ENCODE data around the gene PRR7. TPM values are rescaled to one million over a fixed set of nuclear protein-coding genes. Genes with fewer than 3 reads are reported as not detected.
"Not testable (repeated sequence)": the region's sequence is repeated elsewhere in the genome, so short reads cannot be mapped to it uniquely, and the experiment has no call there.

The PRR7 gene
- total RNA-seq, 4 donors from 2014 or later: 1.4 to 4.7 (median 4.2) TPM

DNA sequence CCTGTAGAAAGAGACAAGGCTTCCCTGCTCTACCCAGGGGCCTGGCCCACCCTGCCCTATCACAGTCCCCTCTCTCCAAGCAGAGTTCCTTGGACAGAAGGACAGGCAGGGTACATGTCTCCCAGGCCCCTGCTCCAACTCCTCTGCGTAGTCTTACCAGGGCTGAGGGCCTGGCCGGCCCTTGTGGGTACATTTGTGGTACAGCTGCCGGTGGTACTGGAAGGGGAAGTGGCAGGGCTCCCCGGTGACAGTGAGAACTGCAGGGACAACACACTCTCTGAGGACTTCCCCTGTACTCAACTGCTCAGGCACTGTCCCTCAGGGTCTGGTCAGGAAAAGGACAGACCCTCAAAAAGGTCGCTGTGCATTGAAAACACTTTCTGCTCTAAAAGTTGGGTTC, 40.8 kb upstream of the PRR7 start:
- no peaks in the 10 kb centered on the region for H3K36me3 ChIP-seq
- intact Hi-C loops (cut with DNase I): no loop called here
- H3K27ac ChIP-seq: no peak overlapping the region
- no peaks in the 10 kb centered on the region for H3K9me3 ChIP-seq
- peaks cover 6% of the 10 kb centered on the region for H3K27me3 ChIP-seq
- 54 to 87% methylated on average over 4 to 5 of the region's 5 CpGs for WGBS, 2 donors
- no peak for TF ChIP-seq POLR2A (IDR thresholded peaks at IDR 0.05)
- TF ChIP-seq, protein P1, sequence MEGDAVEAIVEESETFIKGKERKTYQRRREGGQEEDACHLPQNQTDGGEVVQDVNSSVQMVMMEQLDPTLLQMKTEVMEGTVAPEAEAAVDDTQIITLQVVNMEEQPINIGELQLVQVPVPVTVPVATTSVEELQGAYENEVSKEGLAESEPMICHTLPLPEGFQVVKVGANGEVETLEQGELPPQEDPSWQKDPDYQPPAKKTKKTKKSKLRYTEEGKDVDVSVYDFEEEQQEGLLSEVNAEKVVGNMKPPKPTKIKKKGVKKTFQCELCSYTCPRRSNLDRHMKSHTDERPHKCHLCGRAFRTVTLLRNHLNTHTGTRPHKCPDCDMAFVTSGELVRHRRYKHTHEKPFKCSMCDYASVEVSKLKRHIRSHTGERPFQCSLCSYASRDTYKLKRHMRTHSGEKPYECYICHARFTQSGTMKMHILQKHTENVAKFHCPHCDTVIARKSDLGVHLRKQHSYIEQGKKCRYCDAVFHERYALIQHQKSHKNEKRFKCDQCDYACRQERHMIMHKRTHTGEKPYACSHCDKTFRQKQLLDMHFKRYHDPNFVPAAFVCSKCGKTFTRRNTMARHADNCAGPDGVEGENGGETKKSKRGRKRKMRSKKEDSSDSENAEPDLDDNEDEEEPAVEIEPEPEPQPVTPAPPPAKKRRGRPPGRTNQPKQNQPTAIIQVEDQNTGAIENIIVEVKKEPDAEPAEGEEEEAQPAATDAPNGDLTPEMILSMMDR (IDR thresholded peaks at IDR 0.05): no peak
- no peak overlapping the region for H3K4me3 ChIP-seq (replicated peaks in 1 of 3)
- peaks cover 24 to 28% of the 10 kb centered on the region in 2 donors for H3K4me1 ChIP-seq
- no peak for DNase-seq

DNA sequence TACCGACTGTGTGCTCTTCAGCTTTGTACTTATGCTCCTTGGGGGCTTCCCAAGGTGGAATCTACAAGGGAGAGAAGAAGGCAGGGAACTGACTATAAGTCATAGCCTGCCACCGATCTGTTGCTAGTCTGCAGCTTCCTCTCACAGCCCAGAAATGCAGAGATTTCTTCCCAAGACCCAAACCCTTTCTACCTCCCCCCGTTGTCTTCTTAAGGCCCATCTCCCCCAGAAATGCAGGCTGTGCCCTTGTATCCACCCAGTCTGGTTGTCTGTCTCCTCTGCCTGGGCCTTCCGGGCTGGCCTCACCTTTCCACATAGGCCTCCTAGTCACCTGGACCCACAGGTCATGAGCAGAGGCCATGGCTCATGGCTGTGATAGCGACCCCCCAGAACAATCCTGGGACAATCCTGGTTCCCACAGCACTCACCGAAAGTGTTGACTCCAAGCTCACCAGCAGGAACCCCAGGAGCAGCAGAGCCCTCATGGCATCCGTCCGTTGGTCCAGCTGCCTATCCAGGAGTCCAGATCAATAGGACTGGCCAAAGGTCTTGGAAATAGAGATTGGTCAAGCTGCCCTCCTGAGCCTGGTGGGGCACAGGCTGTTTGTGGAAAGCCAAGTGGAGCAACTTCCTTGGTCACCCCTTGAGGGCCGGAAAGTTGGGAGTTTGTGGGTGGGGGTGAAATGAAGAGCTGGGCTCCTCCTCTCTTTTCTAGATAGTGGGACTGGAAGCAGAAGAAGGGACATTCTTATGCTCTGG, 37.4 kb upstream of the PRR7 start, which contains the start of gene F12:
Gene F12 (minus strand): TSS at position 522 of the 759 bp plus-strand sequence. CDS start 37 bp downstream, at position 485.
- no peak for DNase-seq
- TF ChIP-seq, protein P1 (IDR thresholded peaks at IDR 0.05): no peak
- TF ChIP-seq POLR2A (IDR thresholded peaks at IDR 0.05): no peak
- 81 to 88% methylated on average over 6 to 9 of the region's 9 CpGs for WGBS, 2 donors
- intact Hi-C loops (cut with DNase I): no loop called here
- H3K4me1 ChIP-seq: peaks cover 5 to 6% of the 10 kb centered on the region in 2 donors
- no peaks in the 10 kb centered on the region for H3K36me3 ChIP-seq
- H3K27ac ChIP-seq: no peak within 1 kb of the TSS
- H3K27me3 ChIP-seq: no peaks in the 10 kb centered on the region
- no peaks in the 10 kb centered on the region for H3K9me3 ChIP-seq
- no peak within 1 kb of the TSS for H3K4me3 ChIP-seq (replicated peaks in 1 of 3)

DNA sequence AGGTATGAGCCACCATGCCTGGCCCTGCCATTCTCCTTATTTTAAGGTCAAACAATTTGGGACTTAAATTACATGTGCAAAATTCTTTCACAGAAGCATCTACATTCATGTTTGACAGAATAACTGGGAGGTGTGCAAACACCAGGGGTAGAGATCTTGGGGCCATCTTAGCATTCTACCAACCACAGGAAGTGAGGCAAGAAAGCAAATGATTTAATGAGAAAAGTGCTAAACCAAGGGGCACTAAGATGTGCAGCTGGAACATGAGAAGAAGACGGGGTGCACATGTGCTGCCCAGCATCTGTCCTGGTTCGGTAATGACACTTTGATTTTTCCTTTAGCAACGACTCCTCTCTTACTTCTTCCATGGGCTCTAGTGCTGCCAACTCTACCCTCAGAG, 36.0 kb upstream of the PRR7 start:
- 91 to 96% methylated on average over 3 of the region's 3 CpGs for WGBS, 2 donors
- intact Hi-C loops (cut with DNase I): no loop called here
- no peaks in the 10 kb centered on the region for H3K27me3 ChIP-seq

DNA sequence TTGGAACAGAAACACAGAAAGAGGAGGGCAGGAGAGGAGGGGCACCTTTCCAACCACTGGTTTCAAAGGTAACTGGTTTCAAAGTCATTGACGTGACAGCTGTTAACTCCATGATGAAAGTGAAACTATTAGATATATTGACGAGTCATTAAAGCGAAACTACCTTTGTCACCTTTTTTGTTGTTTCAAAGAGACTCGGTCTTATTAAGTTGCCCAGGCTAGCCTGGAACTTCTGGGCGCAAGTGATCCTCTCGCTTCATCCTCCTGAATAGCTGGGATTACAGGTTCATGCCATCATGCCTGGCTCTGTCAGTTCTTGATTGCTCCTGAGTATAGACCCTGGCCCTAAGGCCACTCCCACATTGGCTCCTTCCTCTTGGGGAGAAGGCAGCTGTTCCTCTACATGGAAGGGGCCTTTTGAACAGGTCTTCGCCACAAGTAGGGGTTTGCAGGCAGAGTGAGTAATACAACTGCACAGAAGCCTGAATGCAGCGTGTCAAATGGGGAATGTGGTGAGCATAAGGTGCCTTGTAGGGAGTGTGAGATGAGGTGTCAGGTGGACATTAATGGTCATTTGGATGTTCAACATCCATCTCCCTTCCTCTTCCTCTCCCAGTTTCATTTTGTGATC, 33.9 kb upstream of the PRR7 start:
- Histone ChIP-seq H3K36me3 (no peaks in the 10 kb centered on the region), H3K27ac (no peak overlapping the region), H3K4me3 (replicated peaks in 1 of 3) (no peak overlapping the region), H3K9me3 (no peaks in the 10 kb centered on the region), H3K27me3 (no peaks in the 10 kb centered on the region), H3K4me1 (no peaks in the 10 kb centered on the region)
- no peak for DNase-seq
- WGBS, 2 donors: 83 to 90% methylated on average over 8 of the region's 8 CpGs
- intact Hi-C loops (cut with DNase I): no loop called here
- TF ChIP-seq, protein P1 (IDR thresholded peaks at IDR 0.05): no peak
- TF ChIP-seq POLR2A (IDR thresholded peaks at IDR 0.05): no peak

More for the DNA sequence above, 36.0 kb upstream of the PRR7 start:
- Histone ChIP-seq H3K36me3 (no peaks in the 10 kb centered on the region), H3K4me3 (replicated peaks in 1 of 3) (no peak overlapping the region), H3K27ac (no peak overlapping the region), H3K9me3 (no peaks in the 10 kb centered on the region), H3K4me1 (no peaks in the 10 kb centered on the region)
- DNase-seq: no peak
- TF ChIP-seq, protein P1 (IDR thresholded peaks at IDR 0.05): no peak
- TF ChIP-seq POLR2A (IDR thresholded peaks at IDR 0.05): no peak

DNA sequence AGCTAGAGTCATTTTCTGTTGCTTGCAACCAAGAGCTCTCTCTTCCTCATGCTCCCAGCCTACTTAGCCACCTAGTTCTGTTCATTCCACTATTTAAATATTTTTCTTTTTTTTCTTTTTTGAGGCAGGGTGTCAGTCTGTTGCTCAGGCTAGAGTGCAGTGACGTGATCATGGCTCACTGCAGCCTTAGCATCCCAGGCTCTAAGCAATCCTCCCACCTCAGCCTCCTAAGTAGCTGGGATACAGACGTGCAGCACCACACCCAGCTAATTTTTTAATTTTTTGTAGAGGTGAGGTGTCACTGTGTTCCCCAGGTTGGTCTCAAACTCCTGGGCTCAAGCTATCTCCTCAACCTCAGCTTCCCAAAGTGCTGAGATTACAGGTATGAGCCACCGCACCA, 32.1 kb upstream of the PRR7 start:
- H3K36me3 ChIP-seq: no peaks in the 10 kb centered on the region
- 80 to 89% methylated on average over 3 of the region's 3 CpGs for WGBS, 2 donors
- TF ChIP-seq, protein P1 (IDR thresholded peaks at IDR 0.05): no peak
- no peak for TF ChIP-seq POLR2A (IDR thresholded peaks at IDR 0.05)
- H3K27ac ChIP-seq: no peak overlapping the region
- H3K4me3 ChIP-seq (replicated peaks in 1 of 3): no peak overlapping the region
- H3K9me3 ChIP-seq: no peaks in the 10 kb centered on the region
- H3K4me1 ChIP-seq: no peaks in the 10 kb centered on the region
- DNase-seq: no peak
- intact Hi-C loops (cut with DNase I): no loop called here
- no peaks in the 10 kb centered on the region for H3K27me3 ChIP-seq

DNA sequence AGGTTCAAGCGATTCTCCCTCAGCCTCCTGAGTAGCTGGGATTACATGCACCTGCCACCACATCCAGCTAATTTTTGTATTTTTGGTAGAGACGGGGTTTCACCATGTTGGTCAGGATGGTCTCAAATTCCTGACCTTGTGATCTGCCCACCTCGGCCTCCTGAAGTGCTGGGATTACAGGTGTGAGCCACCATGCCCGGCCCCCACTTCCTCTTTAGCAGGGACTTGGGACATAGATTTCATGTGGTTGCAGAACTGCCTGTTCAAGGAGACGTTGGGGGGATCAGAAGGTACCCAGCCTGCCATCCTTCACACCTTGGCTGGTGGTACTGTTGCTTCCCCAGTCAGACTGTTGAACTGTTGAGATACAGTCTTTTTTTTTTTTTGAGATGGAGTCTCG, 29.5 kb upstream of the PRR7 start:
- H3K4me1 ChIP-seq; H3K36me3 ChIP-seq; DNase-seq; H3K4me3 ChIP-seq (replicated peaks in 1 of 3); H3K27me3 ChIP-seq; H3K27ac ChIP-seq; H3K9me3 ChIP-seq; intact Hi-C loops (cut with DNase I): not testable (repeated sequence)
- WGBS, 2 donors: 83 to 84% methylated on average over 6 of the region's 6 CpGs

Measured in thyroid gland (tissue), 4 donors.